GM21619 (cell line): ENCODE results near the gene FIGNL2.

Experiments used
- ATAC-seq: cut with Tn5 transposase; IDR thresholded peaks from one replicate; pipeline ENCODE4 v1.9.1; 2021; ENCODE audit not compliant: unreplicated experiment

FIGNL2 gene

GRCh38 chr12:51774933-51775332 lies 73.6 kb downstream of the FIGNL2 start:
- no peak for ATAC-seq

- ATAC-seq = no peak
Measured at GRCh38 chr12:51773145-51773869, 75.2 kb downstream of the FIGNL2 start.

GRCh38 chr12:51771008-51771407 lies 77.5 kb downstream of the FIGNL2 start:
- no peak for ATAC-seq
